D721Med (cell line): ENCODE data around the gene DOCK3.

ENCODE experiments used
- DNase-seq: peaks from one replicate; pipeline ENCODE4 v3.0.0; 2011; ENCODE audit warnings: low spot score; ENCODE audit not compliant: insufficient read length
- FAIRE-seq: peaks from 2 replicates; lab custom pipeline; 2011; peaks lifted over from hg19 to GRCh38; lab: Jason Lieb, UNC
- TF ChIP-seq, protein P1 (sequence below): IDR thresholded peaks from 2 replicates; pipeline ENCODE4 v1.5.1; 2012; ENCODE audit warnings: mild to moderate bottlenecking, control low read depth; ENCODE audit not compliant: insufficient read depth; ENCODE audit errors: missing control alignments

DOCK3 gene

DNA sequence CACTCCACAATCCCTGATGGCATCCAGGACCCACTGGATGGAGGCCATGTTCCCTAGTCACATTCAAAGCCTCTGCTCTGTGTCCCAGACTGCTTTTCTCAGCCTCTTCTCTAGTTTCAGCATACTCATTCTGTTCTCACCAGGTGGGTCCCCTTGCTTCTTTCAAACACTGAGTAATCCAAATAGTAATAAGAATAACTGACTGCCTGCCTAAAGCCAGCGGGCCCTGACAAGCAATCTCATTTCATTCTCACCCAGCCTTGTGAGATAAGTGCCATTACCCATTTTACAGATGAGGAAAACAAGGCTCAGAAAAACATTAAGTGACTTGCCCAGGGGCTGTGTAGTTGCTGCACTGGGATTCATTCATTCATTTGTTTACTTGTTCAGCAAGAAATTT lies 32.3 kb upstream of the DOCK3 start:
- TF ChIP-seq, protein P1, sequence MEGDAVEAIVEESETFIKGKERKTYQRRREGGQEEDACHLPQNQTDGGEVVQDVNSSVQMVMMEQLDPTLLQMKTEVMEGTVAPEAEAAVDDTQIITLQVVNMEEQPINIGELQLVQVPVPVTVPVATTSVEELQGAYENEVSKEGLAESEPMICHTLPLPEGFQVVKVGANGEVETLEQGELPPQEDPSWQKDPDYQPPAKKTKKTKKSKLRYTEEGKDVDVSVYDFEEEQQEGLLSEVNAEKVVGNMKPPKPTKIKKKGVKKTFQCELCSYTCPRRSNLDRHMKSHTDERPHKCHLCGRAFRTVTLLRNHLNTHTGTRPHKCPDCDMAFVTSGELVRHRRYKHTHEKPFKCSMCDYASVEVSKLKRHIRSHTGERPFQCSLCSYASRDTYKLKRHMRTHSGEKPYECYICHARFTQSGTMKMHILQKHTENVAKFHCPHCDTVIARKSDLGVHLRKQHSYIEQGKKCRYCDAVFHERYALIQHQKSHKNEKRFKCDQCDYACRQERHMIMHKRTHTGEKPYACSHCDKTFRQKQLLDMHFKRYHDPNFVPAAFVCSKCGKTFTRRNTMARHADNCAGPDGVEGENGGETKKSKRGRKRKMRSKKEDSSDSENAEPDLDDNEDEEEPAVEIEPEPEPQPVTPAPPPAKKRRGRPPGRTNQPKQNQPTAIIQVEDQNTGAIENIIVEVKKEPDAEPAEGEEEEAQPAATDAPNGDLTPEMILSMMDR: no peak
- FAIRE-seq (no peak), DNase-seq (no peak)

- TF ChIP-seq, protein P1: no peak
- FAIRE-seq: no peak
- DNase-seq: no peak
Measured at GRCh38 chr3:50644561-50644960, 30.2 kb upstream of the DOCK3 start.

DNA sequence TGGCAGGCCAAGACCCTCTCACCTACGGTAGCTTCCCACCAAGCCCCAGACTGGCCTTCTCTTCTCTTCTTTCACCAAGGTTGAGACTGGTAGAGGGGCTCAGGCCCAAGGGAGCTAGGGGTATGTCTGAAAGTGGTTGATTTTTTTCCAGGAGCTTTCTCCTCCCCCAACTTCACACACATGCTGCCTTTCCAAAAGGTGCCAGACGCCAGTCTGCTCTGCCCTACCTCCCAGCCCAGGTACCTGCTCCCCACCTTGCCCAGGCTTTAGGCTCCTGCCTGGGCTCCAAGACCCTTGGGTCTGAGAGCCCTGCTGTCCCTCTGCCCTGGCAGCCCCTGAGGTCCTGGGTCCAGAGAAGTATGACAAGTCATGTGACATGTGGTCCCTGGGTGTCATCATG lies 29.3 kb upstream of the DOCK3 start:
- DNase-seq: no peak
- FAIRE-seq: no peak
- TF ChIP-seq, protein P1: no peak

GRCh38 chr3:50648313-50648712 lies 26.4 kb upstream of the DOCK3 start:
- no peak for DNase-seq
- FAIRE-seq: no peak
- TF ChIP-seq, protein P1: no peak

- FAIRE-seq: no peak
- TF ChIP-seq, protein P1: no peak
- DNase-seq: no peak
Measured at GRCh38 chr3:50648944-50649343, 25.8 kb upstream of the DOCK3 start.

GRCh38 chr3:50649451-50649931 lies 25.2 kb upstream of the DOCK3 start:
- TF ChIP-seq, protein P1: no peak
- DNase-seq (no peak), FAIRE-seq (no peak)

- FAIRE-seq (no peak), DNase-seq (no peak)
- TF ChIP-seq, protein P1: no peak
Measured at GRCh38 chr3:50650018-50650417, 24.7 kb upstream of the DOCK3 start.
